ENCODE data around the gene RAPGEF6. TPM values are rescaled to one million over a fixed set of nuclear protein-coding genes. Genes with fewer than 3 reads are reported as not detected.

The RAPGEF6 gene
- total RNA-seq, 2 experiments from 2014 or later, result 27.0 to 34.1 TPM

DNA sequence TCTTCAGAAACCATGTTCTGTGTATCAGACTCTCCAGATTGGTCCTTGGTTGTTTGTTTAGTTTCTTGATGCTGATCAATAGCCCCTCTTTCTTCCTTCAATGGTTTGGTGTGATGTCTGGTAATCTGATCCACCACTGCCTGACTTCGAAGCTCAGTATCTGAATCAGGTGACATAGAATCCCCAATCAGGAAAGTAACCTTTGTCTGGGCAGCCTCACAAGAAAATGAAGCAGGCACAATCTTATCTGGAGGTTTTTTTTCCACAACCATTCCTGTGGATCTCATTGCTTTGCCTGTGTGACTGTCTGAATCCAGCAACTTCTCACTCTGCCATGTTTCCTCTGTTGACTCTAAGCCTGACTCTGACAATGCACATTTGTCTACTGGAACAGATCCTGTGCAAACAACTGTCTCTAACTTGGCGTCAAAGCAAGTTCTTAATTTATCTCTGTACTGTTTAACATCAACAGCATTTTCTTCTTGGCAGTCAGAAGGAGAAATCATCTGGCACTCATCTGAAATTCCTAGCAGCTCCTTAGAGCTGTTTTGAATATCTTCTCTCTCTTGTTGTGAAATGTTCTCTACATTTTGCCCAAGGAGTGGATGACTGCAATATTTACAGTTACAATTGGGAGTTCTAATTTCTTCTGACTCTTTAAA, 37.1 kb upstream of the RAPGEF6 start:
- Mint-ChIP-seq H3K4me3 (no peak overlapping the region), H3K4me1 (ENCODE audit: low read depth) (peaks cover 22% of the 10 kb centered on the region), H3K27ac (peak overlapping the region; percentile 6), H3K9me3 (no peaks in the 10 kb centered on the region), H3K27me3 (no peaks in the 10 kb centered on the region), H3K36me3 (ENCODE audit: low read depth) (peaks cover 45% of the 10 kb centered on the region)
- intact Hi-C loops (cut with micrococcal nuclease), result no loop called here
- DNase-seq, result no peak
- no peak for ATAC-seq
- CTCF ChIA-PET, result interaction anchor here (0.8 to 2.7 kb wide), 2 partner anchors 82 to 336 kb away, joined by 4 to 9 read pairs; no protein-coding TSS in a partner anchor
- TF ChIP-seq, protein P1, sequence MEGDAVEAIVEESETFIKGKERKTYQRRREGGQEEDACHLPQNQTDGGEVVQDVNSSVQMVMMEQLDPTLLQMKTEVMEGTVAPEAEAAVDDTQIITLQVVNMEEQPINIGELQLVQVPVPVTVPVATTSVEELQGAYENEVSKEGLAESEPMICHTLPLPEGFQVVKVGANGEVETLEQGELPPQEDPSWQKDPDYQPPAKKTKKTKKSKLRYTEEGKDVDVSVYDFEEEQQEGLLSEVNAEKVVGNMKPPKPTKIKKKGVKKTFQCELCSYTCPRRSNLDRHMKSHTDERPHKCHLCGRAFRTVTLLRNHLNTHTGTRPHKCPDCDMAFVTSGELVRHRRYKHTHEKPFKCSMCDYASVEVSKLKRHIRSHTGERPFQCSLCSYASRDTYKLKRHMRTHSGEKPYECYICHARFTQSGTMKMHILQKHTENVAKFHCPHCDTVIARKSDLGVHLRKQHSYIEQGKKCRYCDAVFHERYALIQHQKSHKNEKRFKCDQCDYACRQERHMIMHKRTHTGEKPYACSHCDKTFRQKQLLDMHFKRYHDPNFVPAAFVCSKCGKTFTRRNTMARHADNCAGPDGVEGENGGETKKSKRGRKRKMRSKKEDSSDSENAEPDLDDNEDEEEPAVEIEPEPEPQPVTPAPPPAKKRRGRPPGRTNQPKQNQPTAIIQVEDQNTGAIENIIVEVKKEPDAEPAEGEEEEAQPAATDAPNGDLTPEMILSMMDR (IDR thresholded peaks at IDR 0.05), result no peak
- POLR2A ChIA-PET, result no interaction called here

DNA sequence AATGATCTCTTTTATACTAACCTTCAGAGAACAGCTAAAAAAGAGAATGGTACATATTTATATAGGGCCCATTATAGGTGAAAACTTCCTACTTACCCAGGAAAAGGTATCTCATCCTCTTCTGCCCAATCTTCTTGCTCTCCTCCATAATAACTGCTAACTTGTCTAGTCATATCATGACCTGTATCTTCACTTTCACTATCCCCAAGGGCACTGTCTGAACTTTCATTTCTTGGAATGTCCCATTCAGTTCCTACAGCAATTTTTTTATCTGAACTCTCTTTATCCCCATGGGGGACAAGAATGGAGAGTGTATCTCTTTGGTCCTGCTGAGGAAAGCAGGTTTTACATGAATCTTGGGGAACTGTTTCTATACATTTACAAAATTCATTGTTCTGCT, 36.4 kb upstream of the RAPGEF6 start:
- TF ChIP-seq, protein P1 (IDR thresholded peaks at IDR 0.05), result no peak
- peaks cover 22% of the 10 kb centered on the region for H3K4me1 Mint-ChIP-seq (ENCODE audit: low read depth)
- no peak for DNase-seq
- no peaks in the 10 kb centered on the region for H3K9me3 Mint-ChIP-seq
- peaks cover 40% of the 10 kb centered on the region for H3K36me3 Mint-ChIP-seq (ENCODE audit: low read depth)
- H3K4me3 Mint-ChIP-seq, result no peak overlapping the region
- H3K27ac Mint-ChIP-seq, result peak overlapping the region; percentile 10
- CTCF ChIA-PET, result interaction anchor here (0.8 to 2.7 kb wide), 2 partner anchors 82 to 336 kb away, joined by 4 to 9 read pairs; no protein-coding TSS in a partner anchor
- H3K27me3 Mint-ChIP-seq, result no peaks in the 10 kb centered on the region
- POLR2A ChIA-PET, result no interaction called here
- intact Hi-C loops (cut with micrococcal nuclease), result no loop called here
- ATAC-seq, result peak; percentile 61

DNA sequence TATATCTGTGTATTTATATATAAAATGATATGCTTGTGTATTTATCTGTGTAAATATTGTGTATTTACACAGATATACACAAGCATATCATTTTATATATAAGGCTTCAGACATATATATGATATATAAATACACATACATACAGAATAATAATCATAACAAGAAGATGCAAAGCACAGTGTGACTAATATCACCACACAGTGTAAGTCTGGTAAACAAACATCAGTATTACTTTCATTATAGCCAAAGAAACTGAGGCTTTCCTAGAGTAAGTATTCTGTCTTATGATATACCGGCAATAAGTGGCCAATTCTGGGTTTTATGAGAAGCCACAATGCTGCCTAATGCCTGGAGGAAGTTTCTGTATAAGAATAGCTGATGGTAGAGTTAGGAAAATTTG, 29.9 kb upstream of the RAPGEF6 start:
- H3K27ac Mint-ChIP-seq, result no peak overlapping the region
- ChIA-PET POLR2A (interaction anchor here (0.7 kb wide), 1 partner anchor 1374 kb away, joined by 3 read pairs; no protein-coding TSS in a partner anchor), CTCF (no interaction called here)
- H3K9me3 Mint-ChIP-seq, result peaks cover 14% of the 10 kb centered on the region
- intact Hi-C loops (cut with micrococcal nuclease), result no loop called here
- H3K4me3 Mint-ChIP-seq, result no peak overlapping the region
- H3K27me3 Mint-ChIP-seq, result no peaks in the 10 kb centered on the region
- H3K4me1 Mint-ChIP-seq (ENCODE audit: low read depth), result no peaks in the 10 kb centered on the region
- TF ChIP-seq, protein P1 (IDR thresholded peaks at IDR 0.05), result no peak
- H3K36me3 Mint-ChIP-seq (ENCODE audit: low read depth), result peaks cover 44% of the 10 kb centered on the region
- DNase-seq (no peak), ATAC-seq (no peak)

DNA sequence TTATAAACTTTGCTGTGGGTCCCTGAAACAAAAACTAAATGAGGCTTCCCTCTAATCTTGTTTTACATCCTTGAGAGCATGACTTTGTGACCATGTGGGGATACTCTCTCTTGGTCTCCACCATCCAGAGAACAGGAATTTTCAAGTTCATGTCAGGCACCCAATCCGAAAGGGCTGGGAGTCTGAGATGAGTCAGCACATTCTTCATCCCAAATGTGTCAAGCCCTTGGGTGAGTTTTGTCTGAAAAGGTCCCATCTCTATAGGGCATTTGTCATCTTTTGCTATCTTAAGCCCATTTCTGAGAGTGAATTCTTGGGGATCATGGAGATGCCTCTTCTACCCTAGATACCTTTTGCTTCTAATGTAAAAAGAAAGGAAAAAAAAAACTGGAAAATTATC, 26.9 kb upstream of the RAPGEF6 start:
- ChIA-PET CTCF (no interaction called here), POLR2A (no interaction called here)
- H3K27me3 Mint-ChIP-seq, result no peaks in the 10 kb centered on the region
- no peak overlapping the region for H3K27ac Mint-ChIP-seq
- H3K4me1 Mint-ChIP-seq (ENCODE audit: low read depth), result peaks cover 2% of the 10 kb centered on the region
- peaks cover 20% of the 10 kb centered on the region for H3K9me3 Mint-ChIP-seq
- intact Hi-C loops (cut with micrococcal nuclease), result no loop called here
- H3K36me3 Mint-ChIP-seq (ENCODE audit: low read depth), result peaks cover 50% of the 10 kb centered on the region
- no peak overlapping the region for H3K4me3 Mint-ChIP-seq
- TF ChIP-seq, protein P1 (IDR thresholded peaks at IDR 0.05), result no peak
- ATAC-seq (no peak), DNase-seq (no peak)

DNA sequence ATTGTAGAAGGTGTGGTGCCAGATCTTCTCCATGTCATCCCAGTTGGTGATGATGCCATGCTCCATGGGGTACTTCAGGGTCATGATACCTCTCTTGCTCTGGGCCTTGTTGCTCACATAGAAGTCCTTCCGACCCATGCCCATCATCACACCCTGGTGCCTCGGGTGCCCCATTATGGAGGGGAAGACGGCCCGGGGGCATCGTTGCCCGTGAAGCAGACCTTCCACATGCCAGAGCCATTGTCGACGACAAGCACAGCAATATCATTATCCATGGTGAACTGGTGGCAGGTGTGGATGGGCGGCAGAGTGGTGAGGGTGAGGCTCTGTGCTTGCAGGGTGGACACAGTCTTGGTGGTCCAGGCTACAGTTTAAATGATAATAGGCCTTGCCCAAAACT, 24.8 kb upstream of the RAPGEF6 start:
- H3K27ac Mint-ChIP-seq, result no peak overlapping the region
- DNase-seq (no peak), ATAC-seq (no peak)
- peaks cover 50% of the 10 kb centered on the region for H3K36me3 Mint-ChIP-seq (ENCODE audit: low read depth)
- peaks cover 2% of the 10 kb centered on the region for H3K4me1 Mint-ChIP-seq (ENCODE audit: low read depth)
- no peaks in the 10 kb centered on the region for H3K27me3 Mint-ChIP-seq
- H3K9me3 Mint-ChIP-seq, result peaks cover 20% of the 10 kb centered on the region
- intact Hi-C loops (cut with micrococcal nuclease), result no loop called here
- TF ChIP-seq, protein P1 (IDR thresholded peaks at IDR 0.05), result no peak
- no peak overlapping the region for H3K4me3 Mint-ChIP-seq
- POLR2A ChIA-PET, result no interaction called here
- CTCF ChIA-PET, result no interaction called here

Measured in activated CD8-positive, alpha-beta T cell treated with anti-CD3 and anti-CD28 coated beads for 36 hours (primary cell).